ENCODE measurements around the gene HLA-DPB1.
"Not testable (repeated sequence)": the region's sequence is repeated elsewhere in the genome, so short reads cannot be mapped to it uniquely, and the experiment has no call there.

HLA-DPB1 gene

DNA sequence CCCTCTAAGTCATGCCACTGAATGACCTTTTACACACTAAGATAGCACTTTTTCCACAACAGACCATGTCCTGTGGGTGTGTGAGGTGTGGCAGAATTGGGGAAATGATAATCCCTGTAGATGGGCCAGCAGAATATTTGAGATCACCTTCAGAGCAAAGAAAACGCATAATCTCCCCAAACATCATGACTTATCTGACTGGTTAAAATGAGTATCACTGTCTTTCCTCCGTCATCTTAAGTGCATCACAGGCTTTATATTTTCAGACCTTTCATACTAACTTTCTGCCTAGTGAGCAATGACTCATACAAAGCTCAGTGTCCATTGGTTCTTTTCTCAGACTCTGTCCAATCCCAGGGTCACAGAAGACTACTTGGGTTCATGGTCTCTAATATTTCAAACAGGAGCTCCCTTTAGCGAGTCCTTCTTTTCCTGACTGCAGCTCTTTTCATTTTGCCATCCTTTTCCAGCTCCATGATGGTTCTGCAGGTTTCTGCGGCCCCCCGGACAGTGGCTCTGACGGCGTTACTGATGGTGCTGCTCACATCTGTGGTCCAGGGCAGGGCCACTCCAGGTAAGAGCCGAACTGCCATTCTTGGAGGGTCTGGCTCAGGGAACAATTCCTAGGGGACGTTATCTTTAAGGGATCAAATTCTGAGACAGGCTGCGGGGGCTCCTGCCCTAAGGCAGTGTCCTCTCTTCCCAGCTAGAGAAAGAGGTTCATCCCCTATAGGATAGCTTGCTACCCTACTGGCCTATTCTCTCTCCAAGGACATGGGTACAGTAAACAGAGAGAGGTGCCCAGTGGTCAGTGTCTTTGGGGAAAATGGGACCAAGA is at the start of gene HLA-DPB1:
HLA-DPB1 (plus strand) TSS at position 423 of the 838 bp plus-strand sequence; CDS start at position 475, 52 bp downstream.
- DNase-seq (ENCODE audit: low read depth in 2 of 2): no peak

DNA sequence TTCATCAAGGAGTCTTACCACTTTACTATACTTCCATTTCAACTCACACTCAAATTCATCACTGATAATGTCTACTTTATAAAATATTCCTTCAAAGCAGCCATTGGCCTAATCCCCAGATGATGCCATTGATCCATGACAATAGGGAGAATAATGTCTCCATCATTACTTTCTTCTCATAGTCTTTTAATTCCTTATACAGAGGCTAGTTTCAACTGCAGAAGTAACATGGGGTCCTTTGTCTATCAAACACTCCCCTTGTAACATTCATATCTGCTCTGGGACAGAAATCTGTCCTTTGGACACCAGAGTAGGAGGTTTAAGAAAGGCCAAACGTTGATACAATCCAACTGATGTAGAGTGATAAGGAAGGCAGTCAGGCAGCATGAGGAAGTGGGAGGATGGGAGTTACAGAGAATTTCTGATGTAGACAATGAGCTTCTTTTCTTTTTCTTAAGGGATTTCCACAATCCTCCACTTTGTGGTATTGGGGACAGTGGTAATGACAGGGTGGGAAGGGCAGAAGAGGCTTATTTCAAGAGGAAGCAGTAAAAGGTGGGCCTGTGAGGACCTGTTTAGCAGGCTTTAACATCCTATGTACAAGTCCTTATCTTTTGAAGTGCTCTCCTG is 47.5 kb upstream of the HLA-DPB1 start:
- DNase-seq (ENCODE audit: low read depth in 2 of 2): no peak

DNA sequence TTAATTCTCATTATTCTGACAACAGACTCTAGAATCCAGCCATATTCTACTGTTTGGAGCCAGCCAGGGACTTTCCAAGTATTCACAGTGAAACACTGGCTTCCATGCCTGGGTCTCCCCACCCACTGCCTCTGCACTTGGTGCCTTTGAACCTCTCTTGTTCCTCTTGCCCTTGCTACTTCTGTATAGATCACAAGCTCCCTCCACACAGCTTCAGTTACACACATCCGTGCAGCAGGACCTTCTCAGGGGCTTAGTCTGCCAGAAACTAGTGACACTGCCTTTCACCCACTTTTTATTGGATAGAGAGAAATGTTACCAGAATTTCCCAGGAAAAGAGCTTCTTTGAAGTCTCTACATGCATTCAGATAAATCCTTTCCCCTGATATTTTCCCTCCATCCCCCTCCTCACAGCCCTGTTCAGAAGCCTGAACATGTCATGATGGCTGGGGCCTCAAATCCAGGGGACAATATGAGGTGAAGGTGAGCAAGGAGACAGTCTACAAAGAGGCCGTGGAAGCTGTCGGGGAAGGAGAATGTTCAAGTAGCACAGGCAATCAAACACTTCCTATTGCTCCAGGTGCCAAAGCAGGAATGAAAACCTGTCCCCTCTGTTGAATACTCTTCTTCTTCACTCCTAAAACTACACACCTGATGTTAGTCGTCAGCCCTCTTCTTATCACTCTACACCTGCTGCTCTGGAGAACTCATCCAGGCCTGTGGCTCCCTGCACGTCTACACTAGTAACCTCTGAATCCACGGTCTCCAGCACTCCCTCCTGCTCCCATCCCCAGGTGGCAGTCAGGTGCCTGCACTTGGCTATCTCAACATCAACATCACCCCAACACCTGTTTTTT is 46.2 kb upstream of the HLA-DPB1 start:
- DNase-seq (ENCODE audit: low read depth in 2 of 2): no peak

DNA sequence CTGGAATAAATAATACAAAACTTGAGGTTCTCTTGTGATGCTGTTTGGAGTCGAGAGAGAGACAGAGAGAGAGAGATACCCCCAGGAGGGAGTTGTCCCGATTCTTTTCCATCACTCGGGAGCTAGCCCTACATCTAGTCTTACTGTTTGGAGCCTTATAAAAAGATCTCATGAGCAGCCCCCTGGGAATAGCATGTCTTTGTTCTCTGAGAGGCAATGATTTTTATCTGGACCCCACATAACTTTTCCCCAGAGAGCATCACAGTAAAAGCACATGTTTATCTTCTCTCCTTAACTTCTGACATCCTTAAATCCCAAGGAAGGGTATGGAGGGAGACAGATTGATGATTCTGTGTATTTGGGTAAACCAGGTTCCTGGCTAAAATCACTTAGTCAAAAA is 45.5 kb upstream of the HLA-DPB1 start:
- DNase-seq (ENCODE audit: low read depth in 2 of 2): no peak

DNA sequence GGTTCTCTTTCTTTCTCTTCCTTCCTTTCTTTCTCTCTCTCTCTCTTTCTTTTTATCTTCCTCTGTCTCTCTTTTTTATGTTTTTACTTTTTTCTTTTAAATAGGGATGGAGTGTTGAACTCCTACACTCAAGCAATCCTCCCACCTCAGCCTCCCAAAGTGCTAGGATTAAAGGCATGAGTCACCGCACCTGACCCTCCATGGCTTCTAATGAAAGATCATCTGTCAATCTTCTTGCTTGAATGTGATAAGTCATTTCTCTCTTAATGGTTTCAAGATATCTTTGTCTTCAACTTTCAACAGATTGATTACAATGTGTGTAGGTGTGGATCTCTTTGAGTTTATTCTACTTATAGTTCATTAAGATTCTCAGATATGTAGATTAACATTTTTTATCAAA is 41.2 kb upstream of the HLA-DPB1 start:
- no peak for DNase-seq (ENCODE audit: low read depth in 2 of 2)

DNA sequence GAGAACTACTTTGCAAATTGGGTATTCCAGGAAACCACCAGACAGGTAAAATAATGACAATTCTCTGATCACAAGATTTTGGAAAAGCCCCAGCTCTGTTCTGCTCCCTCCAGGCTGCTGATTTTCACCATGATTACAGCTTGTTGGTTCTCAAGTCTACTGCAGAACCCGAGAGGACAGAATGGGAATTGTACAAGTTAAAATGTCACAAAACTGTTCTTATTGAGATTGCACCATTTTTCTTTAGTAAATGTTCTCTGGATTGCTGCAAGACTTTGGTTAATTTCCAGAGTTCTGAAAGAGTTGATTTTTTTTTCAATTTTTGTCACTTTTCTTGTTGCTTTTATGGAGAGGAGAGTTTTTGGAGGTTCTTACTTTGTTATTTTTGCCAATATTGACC is 39.3 kb upstream of the HLA-DPB1 start:
- DNase-seq (ENCODE audit: low read depth in 2 of 2): no peak

DNA sequence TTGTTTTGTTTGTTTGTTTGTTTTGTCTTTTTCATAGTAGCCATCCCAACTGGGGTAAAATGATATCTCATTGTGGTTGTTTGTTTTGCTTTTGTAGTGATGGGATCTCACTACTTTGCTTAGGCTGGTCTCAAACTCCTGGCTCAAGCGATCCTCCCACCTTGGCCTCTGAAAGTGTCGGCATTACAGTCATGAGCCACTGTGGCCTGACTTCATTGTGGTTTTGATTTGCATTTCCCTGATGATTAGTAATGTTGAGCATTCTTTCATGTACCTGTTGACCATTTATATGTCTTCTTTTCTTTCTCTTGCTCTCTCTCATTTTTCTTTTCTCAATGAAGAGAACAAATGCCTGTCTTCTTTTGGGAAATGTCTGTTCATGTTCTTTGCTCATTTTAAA is 35.6 kb upstream of the HLA-DPB1 start:
- DNase-seq (ENCODE audit: low read depth in 2 of 2): no peak

DNA sequence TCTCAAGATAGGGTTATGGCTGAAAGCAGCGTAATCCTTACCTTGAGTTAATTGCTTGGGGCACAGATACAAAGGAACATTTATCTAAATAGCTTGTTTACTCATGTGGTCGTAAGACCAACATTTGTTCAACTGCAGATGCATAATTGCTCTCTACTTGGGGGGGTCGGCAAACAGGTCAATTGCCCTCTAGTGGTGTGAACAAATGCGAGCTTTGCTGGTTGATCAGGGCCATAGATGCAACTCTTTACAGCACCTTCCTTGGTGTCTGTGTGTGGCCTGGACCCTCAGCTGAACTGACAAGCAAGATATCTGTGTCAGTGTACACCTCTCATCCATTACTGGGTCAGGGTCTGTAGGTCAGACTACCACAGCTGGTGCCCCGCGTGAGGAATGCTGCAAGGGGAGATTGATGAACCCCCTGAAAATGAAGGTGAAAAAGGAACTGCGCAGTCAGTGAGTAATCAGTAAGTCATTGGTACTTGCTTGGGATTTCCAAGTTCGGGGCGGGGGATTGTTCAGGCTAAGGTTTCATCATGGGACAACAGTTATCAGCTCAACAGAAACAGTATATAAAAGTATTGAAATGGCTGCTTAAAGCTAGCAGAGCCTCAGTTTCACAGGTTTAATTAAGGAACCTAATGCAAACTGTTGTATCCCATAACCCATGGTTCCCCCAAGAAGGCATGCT is 26.3 kb upstream of the HLA-DPB1 start:
- DNase-seq (ENCODE audit: low read depth in 2 of 2): no peak

DNA sequence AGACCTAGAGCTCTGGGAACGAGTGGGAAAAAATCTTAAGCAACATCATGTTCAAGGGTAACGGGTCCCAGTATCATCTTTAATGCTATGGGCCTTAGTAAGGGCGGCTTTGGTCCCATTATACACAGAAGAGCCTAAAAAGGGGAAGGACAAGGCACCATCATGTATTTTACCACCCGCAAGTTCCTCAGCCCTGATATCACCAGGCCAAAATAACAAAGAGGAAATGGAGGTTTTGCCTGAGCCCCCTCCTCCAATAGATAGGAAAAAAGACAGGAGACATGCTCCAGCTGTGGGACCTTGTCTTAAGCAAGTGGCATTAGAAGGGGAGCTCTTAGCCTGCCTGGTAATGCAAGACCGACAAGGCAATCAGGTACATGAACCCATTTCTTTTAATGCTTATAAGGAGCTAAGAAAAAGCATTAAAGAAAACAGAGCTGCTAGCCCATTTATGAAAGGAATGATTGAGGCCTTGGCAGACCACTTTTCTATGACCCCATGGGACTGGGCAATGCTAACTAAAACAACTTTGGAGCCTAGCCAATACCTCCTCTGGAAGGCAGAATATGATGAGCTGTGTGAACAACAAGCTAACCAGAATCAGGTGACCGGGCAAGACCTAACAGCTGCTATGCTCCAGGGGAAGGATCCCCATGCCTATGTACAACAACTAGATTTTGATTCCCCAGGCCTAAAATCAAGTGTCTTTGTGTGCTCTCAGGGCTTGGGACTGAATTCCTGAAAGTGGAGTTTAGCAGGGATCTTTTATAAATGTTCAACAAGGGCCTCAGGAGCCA is 25.6 kb upstream of the HLA-DPB1 start:
- no peak for DNase-seq (ENCODE audit: low read depth in 2 of 2)

DNA sequence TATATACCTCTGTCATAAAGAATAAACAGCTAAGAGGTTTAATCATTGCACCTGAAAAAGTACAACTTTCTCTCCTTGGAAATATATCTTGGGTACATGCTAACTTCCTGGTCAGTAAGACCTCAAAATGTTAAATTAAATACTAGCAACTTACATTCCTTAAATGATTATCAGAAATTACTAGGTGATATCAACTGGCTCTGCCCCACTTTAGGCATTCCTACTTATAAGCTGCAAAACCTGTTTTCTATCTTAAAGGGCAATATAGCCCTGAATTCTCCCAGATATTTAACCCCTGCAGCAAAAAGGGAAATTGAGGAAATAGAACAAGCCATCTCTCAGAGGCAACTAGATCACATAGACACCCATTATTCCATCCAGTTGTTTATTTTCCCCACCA is 23.2 kb upstream of the HLA-DPB1 start:
- DNase-seq (ENCODE audit: low read depth in 2 of 2): no peak

DNA sequence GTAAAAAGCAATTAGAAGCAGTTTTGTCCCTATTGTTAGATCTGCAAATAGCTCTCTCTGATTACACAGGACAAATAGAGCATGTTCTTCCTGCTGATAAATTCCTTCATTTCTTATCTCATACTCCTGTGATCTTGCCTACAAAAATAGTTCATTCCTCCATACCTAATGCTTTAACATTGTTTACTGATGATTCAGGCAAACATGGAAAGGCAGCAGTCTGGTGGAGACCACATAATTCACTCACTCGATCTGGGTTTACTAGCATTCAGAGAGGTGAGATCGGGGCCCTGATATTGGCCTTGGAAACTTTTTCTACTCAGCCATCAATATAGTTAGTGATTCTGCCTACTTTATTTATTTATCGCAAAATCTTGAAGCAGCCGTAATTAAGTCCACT is 22.6 kb upstream of the HLA-DPB1 start:
- DNase-seq (ENCODE audit: low read depth in 2 of 2): no peak

DNA sequence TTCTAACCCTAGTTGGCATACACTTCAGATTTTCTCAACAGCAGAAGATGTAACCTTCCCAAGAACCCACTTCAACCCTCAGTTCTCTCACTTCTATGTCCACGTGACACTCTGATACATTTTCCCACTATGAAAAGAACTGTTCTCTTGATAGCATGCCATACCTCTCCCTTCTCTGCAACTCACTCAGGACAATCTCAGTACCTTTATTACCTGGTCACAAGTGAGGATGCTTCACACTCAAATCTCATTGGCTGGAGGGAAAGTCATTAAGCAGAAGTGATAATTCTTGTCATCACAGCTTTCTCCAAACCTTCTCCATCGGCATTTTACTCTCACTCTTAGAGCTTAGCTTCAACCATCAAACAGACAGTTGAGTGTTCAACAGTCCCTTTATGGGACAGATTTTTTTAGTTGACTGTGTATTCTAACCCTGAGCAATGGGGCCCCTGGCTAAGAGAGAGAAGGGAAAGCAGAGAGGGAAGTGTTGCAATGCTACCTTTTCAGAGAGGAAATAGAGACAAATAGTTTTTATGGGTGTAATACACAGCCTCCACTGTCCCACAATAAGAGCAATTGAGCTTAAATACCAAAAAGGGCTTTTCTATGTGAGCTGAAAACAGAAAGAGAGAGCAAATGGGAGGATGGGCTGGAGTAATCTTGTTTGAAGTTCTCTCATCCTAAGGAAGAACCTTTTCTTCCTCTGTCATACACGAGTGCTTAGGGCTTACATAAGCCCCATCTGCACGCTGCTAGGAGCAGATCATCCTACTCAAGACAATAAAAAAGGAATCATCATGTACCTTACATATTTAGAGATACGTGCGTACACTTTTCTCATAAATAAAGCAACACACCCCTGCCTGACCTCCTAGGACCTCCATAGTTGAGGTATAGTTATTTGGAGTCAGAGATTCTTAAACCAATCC is 18.3 kb upstream of the HLA-DPB1 start:
- no peak for DNase-seq (ENCODE audit: low read depth in 2 of 2)

DNA sequence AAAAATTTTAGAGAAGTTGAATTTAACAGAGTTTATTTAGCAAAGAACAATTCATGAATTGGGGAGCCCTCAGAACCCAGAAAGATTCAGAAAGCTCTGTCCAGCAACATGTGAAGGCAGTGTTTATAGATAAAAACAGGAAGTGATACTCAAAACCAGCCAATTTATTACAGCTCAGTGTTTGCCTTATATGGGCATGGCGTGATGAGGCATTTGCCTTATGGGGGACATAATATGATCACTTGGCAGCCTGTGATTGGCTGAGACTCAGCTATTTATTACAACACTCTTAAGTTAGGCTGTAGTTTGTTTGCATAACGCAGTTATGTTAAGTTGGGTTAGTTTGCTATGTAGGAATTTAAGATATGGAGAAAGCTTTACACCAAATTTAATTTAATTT is 13.8 kb upstream of the HLA-DPB1 start:
- no peak for DNase-seq (ENCODE audit: low read depth in 2 of 2)

DNA sequence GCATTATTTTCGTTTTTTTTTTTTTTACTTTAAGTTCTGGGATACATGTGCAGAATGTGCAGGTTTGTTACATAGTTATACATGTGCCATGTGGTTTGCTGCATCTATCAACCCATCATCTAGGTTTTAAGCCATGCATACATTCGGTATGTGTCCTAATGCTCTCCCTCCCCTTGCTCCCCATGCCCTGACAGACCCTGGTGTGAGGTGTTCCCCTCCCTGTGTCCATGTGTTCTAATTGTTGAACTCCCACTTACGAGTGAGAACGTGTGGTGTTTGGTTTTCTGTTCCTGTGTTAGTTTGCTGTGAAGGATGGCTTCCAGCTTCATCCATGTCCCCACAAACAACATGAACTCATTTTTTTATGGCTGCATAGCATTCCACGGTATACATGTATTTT is 12.4 kb upstream of the HLA-DPB1 start:
- not testable (repeated sequence) for DNase-seq (ENCODE audit: low read depth in 2 of 2)

DNA sequence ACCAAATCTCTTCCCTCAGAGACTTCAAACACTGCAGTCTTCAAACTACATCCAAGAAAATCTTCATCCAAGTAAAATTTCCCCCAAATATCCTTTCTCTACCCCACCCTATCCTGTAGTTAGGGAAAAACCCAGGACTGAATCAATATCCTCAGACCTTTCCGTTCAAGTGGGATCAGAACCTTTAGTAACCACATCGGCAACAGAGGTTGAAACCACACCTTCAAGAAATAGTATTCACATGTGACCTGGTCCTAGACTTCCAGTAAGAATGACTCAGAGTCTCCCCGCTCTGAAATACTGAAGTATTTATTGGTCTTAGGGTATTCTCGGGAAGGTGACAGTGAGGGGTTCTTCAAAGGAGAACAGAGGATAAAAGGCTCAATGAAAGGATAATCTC is 11.1 kb upstream of the HLA-DPB1 start:
- DNase-seq (ENCODE audit: low read depth in 2 of 2): no peak

DNA sequence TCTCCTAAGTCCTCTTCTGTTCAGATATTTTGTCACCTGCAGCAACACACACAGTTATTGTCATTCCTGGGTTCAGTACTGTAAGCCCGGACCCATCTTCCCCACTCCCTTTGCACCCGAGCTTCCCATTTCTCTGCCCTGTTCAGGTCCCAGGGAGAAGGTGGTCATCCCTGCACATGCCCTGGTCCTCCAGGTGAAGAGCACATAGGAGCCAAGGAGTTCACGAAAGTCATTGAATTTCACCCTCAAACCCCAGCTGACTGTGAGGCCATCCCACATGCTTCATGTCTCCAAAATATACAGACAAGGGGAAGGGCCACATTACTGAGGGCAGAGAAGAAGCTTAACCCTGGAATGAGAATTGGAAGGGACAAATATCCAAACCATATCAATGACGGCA is 10.5 kb upstream of the HLA-DPB1 start:
- DNase-seq (ENCODE audit: low read depth in 2 of 2): no peak

DNA sequence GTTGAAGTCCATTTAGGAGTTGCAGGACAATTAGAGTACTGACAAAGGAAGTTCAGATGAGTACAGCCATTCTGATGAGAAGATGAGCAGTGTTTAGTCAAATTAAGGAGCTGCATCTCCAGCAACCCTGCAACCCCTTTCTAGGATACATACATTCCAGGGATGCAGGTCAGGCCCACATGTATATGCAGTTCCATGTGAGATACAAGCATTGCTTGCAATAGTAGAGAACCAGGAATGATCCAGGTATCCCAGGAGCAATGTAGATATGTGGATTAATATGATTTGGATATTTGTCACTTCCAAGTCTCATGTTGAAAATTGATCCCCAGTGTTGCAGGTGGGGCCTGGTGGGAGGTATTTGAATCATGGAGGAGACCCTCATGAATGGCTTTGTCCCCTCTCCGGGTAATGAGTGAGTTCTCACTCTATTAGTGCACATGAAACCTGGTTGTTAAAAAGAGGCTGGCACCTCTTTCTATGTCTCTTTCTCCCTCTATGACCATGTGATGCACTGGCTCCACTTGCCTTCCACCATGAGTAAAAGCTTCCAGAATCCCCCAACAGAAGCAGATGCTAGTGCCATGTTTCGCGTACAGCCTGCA is 8.8 kb upstream of the HLA-DPB1 start:
- DNase-seq (ENCODE audit: low read depth in 2 of 2): no peak

DNA sequence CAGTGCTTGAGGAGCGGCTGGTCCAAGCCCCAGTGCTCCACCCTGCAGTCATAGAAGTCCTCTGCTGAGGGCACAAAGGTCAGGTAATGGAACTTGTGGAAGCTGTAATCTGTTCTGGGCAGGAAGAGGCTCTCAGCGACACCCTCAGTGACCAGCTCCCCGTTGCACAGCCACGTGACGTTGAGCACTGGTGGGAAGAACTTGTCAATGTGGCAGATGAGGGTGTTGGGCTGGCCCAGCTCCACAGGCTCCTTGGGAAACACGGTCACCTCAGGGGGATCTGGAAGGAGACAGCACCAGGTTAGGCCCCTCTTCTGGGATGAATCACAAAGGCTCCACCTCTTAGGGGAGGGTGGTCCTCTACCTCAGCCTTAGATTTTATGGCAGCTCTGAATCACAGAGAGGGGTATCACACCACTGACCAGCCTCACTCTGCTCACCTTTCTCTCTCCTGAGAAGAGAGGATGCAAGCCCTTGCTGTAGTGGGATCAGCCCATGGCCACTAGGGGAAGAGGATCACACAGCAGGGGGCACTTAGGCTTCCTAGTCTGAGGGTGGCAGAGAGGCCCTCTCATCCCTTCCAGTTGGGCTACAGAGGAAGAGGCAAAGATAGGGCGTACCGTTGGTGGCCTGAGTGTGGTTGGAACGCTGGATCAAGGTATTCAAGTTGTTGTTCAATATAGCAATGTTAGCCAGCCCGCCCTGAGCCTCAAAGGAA is 6.6 kb upstream of the HLA-DPB1 start:
- DNase-seq (ENCODE audit: low read depth in 2 of 2): no peak

DNA sequence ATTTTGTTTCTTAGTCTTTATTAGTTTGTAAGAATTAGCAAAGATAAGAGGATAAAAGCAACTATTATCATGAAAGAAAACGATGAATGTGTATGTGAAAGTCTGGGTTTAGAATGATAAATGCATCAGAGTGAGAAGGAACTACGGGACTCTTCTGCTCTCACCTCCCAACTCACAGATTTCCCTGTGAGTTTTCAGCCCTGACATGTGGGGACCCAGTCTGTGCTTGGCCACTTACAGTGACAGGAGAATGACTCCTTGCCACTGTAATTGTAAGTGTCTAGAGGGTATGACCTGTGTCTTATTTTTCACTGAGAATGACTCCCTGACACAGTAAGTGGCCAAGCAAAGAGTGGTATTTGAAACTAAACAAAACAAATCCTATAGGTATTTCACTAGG is 4.9 kb upstream of the HLA-DPB1 start:
- DNase-seq (ENCODE audit: low read depth in 2 of 2): no peak
